ENCODE results near the gene DDX41.
A peak's percentile ranks its signal among the peaks of the same experiment; 100 is the strongest.

DDX41 gene

DNA sequence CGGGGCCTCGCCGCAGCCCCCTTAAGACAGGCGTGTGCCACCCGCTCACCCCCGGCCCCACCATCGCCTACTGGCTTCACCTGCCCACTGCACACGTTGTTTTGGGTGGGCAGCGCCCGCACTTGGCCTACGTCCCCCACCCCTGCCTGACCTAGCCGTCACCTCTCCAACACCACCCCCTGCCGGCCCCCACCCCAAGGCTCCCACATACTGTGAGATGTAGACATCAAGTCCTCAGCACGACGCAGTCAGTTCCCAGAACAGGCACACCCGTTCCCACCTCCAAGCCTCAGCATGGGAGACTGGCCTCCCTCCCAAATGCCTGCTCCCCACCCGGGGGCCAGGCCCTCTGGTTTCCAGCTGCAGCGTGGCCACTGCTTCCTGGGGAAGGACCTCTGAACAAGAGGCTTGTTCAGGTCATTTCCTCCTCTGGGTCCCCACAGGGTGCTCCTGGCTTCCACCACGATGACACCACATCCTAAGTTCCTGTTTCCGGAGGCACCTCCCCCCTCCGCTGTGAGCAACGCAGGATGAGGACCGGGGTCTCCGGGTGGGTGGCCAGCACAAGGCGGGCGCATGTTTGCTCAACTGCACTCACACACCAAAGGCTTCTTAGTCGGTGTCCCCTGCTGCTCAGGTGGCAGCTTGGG is 54.6 kb downstream of the DDX41 start:
- Histone ChIP-seq H3K23ac (ENCODE audit: low read depth, low read length, poor library complexity) (peak overlapping the region; percentile 6), H3K27me3 (ENCODE audit: control insufficient read depth in 3 of 3, insufficient read depth in 3 of 3, low read depth in 1 of 3, low read length in 3 of 3) (no peaks in the 10 kb centered on the region), H3K79me1 (ENCODE audit: low read depth, low read length) (peaks cover 20% of the 10 kb centered on the region), H3K14ac (ENCODE audit: low read length) (peak overlapping the region; percentile 71), H2BK120ac (ENCODE audit: low read depth, low read length) (peak overlapping the region; percentile 61), H2BK12ac (ENCODE audit: low read length) (no peak overlapping the region), H2BK5ac (ENCODE audit: low read length) (peak overlapping the region; percentile 60), H3K4me3 (ENCODE audit: low read length in 2 of 2) (no peak overlapping the region), H3K4me2 (ENCODE audit: insufficient read depth, low read length, poor library complexity, severe bottlenecking) (no peak overlapping the region), H4K91ac (ENCODE audit: low read depth, low read length, poor library complexity) (no peak overlapping the region), H3K9ac (ENCODE audit: low read depth, low read length, poor library complexity) (no peak overlapping the region), H3K9me3 (replicated peaks in 1 of 2; ENCODE audit: control insufficient read depth in 2 of 2, insufficient read depth in 1 of 2, low read depth in 1 of 2, low read length in 2 of 2) (peaks cover 12 to 15% of the 10 kb centered on the region in 2 donors), H2AK5ac (ENCODE audit: low read depth, low read length) (peak overlapping the region; percentile 63), H4K8ac (ENCODE audit: low read depth, low read length) (no peak overlapping the region), H2BK15ac (ENCODE audit: low read length) (no peak overlapping the region), H3K4ac (ENCODE audit: low read length) (no peak overlapping the region), H3K36me3 (replicated peaks in 1 of 2; ENCODE audit: control insufficient read depth in 2 of 2, insufficient read depth in 2 of 2, low read length in 2 of 2) (peaks cover 65 to 84% of the 10 kb centered on the region in 2 donors), H2AFZ (ENCODE audit: low read length) (no peak overlapping the region), H3K27ac (replicated peaks; ENCODE audit: low read length) (peak overlapping the region; percentile 39), H3K4me1 (ENCODE audit: control insufficient read depth in 2 of 2, insufficient read depth in 1 of 2, low read depth in 1 of 2, low read length in 2 of 2) (peaks cover 9 to 13% of the 10 kb centered on the region in 2 donors), H3K18ac (ENCODE audit: low read length) (peak overlapping the region; percentile 28)
- no peak for DNase-seq (ENCODE audit: low spot score)
- WGBS, 2 donors (ENCODE audit: extremely low coverage in 2 of 2, insufficient read length in 2 of 2, insufficient replicate concordance in 1 of 2) = no CpG with 5 or more reads among the region's 27 CpGs
